Measurements from ENCODE around the gene EIF3F.

DNA sequence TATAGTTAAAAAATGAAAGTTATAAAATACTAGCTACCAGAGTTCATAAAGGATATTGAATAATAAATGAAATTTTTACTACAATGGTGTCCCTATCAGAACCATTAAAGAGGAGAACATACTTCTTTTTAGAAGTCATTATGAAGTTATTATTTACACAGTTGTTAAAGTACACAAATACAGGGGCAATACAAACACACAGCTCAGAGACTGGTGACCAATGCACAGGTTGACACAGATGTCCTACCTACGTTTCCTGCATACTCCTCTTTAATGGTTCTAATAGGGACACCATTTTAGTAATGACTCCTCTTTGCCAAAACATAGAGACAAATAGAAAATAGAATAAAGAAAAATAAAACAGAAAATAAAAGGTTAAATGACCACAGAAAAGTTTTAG is 31.9 kb upstream of the EIF3F start:
- TF ChIP-seq TAF1 (IDR thresholded peaks at IDR 0.05; ENCODE audit: borderline replicate concordance, insufficient read depth, low read length) (no peak), POLR2AphosphoS5 (IDR thresholded peaks at IDR 0.05; ENCODE audit: low read depth, low read length) (no peak), FOXP2 (optimal IDR thresholded peaks at IDR 0.05; ENCODE audit: borderline replicate concordance, extremely low read depth, extremely low read length, insufficient read depth) (no peak), SIN3A (IDR thresholded peaks at IDR 0.05; ENCODE audit: borderline replicate concordance, insufficient read depth, low read length) (no peak)
- TF ChIP-seq, protein P1, sequence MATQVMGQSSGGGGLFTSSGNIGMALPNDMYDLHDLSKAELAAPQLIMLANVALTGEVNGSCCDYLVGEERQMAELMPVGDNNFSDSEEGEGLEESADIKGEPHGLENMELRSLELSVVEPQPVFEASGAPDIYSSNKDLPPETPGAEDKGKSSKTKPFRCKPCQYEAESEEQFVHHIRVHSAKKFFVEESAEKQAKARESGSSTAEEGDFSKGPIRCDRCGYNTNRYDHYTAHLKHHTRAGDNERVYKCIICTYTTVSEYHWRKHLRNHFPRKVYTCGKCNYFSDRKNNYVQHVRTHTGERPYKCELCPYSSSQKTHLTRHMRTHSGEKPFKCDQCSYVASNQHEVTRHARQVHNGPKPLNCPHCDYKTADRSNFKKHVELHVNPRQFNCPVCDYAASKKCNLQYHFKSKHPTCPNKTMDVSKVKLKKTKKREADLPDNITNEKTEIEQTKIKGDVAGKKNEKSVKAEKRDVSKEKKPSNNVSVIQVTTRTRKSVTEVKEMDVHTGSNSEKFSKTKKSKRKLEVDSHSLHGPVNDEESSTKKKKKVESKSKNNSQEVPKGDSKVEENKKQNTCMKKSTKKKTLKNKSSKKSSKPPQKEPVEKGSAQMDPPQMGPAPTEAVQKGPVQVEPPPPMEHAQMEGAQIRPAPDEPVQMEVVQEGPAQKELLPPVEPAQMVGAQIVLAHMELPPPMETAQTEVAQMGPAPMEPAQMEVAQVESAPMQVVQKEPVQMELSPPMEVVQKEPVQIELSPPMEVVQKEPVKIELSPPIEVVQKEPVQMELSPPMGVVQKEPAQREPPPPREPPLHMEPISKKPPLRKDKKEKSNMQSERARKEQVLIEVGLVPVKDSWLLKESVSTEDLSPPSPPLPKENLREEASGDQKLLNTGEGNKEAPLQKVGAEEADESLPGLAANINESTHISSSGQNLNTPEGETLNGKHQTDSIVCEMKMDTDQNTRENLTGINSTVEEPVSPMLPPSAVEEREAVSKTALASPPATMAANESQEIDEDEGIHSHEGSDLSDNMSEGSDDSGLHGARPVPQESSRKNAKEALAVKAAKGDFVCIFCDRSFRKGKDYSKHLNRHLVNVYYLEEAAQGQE (IDR thresholded peaks at IDR 0.05; ENCODE audit: insufficient read depth in 1 of 2, low read depth in 2 of 2, low read length in 2 of 2), result no peak

All from PFSK-1 (cell line).